Stimulated activated CD4-positive, alpha-beta T cell treated with anti-CD3 and anti-CD28 coated beads, Interleukin-4, amount 100 ng/mL, for 24 hours (primary cell): Measurements from ENCODE around the gene MPST.
A peak's percentile ranks its signal among the peaks of the same experiment; 100 is the strongest.

Source experiments
- DNase-seq: peaks from one replicate; pipeline ENCODE4 v3.0.0-alpha.2; 2020

Gene MPST

DNA sequence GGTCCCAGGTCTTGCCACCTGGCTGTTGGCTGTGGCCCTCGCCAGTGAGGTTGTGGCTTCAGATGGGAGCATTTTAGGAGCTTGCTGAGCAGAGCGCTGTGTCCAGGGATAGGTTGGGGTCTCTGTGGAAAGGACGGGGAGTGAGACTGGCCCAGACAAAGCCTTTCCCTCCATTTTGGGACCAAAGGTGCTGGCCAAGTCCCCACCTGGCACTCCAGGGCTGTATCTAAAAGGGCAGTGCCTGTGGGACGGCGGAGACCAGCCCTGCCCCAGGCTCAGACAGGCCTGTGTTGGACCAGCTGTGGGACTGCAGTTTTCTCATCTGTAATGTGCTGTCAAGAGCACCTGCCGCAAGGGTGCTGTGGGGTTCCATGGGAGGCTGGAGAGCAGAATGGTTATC is 27.0 kb downstream of the MPST start:
- DNase-seq: no peak

DNA sequence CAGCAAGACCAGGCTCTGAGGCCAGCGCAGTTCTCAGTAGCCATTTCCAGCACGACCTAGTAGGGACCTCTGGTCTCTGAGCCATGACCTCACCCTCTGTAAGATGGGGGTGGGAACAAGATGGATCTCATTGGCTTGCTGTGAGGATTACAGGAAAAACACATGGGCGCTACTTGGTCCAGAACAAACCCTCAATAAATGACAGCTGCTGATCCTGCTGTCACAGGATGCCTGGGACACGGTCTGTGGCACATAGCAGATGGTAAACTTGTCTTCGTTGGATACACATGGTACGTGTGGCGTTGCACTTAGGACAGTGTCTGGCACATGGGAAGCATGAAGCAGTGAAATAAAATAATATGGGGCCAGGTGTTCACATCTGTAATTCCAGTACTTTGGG is 27.5 kb downstream of the MPST start:
- no peak for DNase-seq

DNA sequence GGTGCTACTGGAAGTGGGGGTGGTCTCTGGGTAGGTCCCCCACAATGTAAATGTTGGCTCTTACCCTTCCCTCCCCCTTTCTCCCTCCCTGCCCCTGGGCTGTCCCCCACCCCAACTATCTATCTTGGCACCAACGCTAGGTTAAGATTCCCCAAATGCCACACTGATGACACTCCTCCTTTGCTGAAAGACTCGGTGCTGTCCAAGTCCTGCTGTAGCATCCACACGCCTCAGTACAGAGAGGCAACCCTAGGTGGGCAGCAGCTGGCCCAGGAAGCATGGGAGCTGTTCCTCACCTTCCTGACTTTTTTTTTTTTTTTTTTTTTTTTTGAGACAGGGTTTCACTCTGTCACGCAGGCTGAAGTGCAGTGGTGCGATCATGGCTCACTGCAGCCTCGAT is 28.6 kb downstream of the MPST start:
- no peak for DNase-seq

DNA sequence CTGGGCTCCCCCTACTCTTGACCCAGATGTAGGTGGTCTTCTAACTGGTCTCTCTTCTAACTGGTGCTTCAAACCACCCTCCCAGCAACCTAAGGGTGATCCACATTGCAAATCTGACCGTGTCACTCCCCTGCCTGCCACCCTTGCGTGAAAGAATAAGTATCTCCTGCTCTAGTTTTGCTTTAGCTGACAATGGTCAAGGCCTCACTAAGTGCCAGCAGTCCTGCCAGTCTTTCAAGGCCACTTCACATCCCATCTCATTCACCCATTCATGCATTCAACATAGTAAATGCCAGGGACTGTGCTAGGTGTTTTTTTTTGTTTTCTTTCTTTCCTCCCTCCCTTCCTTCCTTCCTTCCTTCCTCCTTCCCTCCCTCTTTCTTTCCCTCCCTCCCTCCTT is 29.7 kb downstream of the MPST start:
- DNase-seq: no peak

DNA sequence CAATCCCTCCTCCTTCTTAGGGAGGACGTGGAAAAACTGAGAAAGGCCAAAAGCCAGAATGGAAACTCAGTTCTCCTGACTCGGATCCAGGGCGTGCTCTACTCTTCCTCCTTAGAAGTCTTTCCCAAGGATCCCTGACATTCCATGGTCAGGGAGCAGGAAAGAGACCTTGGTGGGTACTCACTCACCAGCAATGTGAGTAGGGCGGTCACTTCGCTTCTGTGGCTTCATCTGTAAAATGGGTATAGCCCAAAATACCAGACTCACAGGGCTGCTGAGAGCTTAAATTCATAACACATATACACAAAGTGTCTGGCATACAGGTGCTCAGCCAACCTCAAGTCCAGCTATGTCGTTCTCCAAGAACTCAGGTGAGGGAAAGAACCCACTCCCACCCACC is 31.4 kb downstream of the MPST start:
- no peak for DNase-seq

DNA sequence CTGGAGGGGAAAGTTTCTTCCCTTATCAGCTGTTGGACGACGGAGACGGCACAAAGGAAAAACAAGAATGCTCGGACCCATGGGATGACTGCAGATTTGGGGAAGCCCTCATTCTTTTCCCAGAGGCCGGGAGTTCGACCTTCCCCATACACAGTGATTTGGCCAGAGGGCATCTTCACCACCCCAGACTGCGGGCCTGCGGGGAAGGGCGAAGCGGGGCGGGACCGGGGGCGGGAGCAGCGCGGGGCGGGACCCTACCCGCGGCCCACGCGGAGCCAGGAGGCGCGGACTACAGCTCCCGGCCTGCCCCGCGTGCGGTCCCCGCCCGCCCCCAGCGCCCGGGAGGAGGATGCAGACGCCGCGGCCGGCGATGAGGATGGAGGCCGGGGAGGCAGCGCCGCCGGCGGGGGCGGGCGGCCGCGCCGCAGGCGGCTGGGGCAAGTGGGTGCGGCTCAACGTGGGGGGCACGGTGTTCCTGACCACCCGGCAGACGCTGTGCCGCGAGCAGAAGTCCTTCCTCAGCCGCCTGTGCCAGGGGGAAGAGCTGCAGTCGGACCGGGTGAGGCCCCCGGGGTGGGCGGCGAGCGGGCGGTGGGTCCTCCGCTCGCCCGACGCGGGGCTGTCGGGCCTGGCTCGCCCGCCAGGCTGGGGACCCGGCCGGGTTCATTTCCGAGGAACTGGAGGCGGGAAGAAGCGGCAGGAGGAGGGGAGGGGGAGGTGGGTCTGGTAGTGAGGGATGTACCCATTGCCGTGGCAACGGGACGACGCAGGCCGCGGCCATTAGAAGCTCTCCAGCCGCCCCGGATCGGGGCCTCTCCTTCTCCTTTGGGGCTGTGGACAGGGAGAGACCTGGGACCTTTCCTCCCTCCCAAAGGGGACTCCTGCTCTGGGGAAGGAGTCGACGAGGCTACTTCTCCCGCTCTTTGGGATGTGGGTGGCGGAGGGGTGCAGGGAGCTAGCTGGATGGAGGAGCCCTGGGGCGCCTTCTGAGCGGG is 32.1 kb downstream of the MPST start, which contains the start of gene KCTD17:
KCTD17 (plus strand) TSS at position 352 of the 995 bp plus-strand sequence; CDS start at position 371, 19 bp downstream.
- peak; percentile 77 for DNase-seq

DNA sequence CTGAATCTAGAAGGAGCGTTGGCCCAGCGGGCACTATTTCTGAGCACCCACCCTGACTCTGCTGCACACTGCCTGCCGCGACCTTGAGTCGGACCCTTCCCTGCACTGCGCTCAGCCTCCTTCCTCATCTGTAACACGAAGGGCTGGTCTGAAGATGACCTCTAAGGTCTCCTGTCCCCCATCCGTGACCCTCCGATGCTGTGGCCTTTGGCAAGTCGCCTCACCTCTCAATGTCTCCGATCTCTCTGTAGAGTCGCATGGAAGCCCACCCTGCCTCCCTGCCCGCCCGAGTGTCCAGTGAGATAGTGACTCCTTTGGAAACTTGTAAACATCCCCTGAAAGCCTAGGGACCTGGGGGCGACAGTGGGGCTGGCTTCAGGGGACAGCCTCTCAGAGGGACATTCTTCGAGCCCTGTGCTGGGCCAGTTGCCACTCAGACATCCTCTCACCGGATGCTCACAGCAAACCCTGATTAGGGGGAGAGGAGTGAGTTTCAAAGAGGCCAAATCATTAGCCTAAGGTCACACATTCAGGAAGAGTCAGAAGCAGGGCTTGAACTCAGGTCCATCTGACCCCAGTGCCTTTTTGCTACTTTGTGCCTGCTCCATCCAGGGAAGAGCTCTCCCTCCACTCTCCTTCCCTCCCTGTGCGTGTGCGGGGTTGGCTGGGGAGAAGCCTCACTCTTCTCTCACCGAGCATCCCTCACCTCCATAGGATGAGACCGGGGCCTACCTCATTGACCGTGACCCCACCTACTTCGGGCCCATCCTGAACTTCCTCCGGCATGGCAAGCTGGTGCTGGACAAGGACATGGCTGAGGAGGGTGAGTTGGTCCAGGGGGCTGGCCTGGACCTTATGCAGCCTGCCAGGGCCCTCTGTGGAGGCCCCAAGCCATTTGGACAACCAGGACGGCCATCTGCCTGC is 33.1 kb downstream of the MPST start:
- DNase-seq: no peak

DNA sequence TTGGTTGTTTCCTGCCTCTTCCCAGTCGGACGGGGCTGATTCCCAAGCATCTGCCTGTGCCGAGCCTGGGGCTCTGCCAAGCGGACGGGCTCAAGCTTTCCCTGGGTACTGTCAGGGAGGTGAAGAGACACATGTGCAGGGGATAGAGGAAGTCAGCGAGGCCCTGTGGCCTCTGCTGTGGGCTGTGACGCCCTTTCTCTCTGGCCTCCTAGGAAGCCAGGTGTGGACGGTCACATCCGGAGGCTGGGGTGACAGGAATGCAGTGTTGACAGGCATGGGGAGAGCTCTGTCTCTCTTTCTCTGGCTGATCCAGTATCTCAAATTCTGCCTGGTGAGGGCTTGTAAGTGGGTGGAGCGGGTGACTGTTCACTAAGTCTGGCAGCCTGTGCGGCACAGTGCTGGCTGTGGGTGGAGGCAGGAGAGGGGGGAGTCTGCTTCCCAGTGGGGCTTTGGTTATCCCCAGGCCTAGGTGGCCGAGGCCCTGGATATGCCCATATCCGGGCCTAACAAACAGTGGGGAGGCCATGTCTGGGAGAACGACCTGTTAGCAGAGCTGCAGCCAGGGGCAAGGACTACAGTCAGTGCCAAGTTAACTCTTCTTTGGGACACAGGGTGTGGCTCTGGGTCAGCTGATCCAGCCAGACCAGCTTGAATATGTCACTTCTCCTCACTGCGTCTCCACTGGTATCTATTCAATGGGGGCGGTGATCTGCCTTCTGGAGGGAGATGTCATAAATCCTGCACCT is 33.9 kb downstream of the MPST start:
- no peak for DNase-seq

DNA sequence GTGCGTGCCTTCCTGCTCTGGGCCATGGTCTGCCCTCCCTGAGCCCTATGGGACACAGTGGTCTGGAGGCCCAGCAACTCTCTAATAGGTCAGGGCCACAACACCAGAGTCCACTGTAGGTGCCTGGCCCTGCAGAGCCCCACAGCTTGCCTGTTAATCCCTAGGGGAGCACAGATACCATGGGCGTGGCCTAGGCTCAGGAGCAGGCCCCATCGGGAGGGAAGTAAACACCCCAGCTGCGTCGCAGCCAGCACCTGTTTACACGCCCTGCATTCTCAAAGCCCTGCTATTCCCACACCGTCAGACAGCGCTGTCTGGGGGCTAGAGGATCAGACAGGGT is 34.5 kb downstream of the MPST start:
- DNase-seq: no peak

DNA sequence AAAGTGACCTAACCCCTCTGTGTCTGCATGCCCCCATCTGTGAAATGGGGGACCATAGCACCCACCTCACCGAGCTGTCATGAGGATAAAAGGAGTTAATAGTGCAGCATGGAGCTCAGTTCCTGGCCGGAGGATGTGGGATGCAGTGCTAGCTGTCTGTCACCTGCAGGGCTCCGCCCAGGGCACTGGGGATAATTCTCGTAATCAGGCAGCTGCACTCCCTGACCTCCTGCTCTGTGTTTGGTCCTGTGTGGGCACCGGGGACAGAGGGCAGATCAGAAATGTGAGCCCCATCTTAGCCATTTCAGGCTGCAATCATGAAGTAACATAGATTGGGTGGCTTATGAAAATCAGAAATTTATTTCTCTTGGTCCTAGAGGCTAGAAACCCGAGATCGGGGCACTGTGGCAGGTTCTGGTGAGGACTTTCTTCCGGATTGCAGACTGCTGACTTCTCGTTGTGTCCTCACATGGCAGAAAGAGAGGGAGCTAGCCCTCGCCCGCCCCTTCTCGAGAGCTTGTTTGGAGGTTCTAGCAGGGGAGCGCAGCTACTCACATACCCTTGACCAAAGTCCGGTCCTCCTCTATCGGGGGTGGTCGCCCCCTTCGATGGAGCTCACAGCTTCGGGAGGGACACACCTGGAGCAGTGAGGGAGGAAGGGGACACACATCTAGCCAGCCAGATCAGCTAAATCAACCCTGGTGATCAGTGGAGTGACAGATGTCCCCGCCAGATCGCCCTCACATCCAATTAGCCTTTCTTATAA is 35.2 kb downstream of the MPST start:
- DNase-seq: no peak

DNA sequence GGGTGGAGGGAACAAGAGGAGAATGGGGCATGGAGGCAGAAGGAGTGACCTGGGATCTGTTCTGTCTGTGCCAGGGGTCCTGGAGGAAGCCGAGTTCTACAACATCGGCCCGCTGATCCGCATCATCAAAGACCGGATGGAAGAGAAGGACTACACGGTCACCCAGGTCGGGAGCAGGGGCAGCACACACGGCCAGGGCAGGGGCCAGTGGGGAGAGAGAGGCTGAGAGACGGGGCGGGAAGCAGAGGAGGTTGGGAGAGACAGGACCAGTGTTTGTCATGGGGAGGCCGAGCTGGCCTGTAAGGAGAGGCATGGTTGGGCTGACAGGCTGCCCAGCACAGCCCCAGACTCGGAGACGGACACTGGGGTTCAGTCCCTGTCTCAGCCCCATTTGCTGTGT is 36.7 kb downstream of the MPST start:
- no peak for DNase-seq

DNA sequence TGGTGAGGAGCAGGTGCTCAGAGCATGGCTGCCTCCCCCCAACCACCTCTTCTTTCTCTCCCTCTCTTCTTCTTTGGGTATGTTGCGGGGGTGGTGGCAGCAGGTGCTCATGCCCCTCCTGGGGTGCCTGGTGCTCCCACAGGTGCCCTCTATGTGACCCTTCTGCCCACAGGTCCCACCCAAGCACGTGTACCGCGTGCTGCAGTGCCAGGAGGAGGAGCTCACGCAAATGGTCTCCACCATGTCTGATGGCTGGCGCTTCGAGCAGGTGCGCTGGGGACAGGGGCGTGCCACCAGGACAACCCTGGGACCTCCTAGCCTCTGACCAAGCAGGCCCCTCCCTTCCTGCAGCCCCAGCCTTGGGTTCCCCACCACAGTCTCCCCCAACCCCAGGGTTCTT is 37.7 kb downstream of the MPST start:
- DNase-seq: no peak

DNA sequence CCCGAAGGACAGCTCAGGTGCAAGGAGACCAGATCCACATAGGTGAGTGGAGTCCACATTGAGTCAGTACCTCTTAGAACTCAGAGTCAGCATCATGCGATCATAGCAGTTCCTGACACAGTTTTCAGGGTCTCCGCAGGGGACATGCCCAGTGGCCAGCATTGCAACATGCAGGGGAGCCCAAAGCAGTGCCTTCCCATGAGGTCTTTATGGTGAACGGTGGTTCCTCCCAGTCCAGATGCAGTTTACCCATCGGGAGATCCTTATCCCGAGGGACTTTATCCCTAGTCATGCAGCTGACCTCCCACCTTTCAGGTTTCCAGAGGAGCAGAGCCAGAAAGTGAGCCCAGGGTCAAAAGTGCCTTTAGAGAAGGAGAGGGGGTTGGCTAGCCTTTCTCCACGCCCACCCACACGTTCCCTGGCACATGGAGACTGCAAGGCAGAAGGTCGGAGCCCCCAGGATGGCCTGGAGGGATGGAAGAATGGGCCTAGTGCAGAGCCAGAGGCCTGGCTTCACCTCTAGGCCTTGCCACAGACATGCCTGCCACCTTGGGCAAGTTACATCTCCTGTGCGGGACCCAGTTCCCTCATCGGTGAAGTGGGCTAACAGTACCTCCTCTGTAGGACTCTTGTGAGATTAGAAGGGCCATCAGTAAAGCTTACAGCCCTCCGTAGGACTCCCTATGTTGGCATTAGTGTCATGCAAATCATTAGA is 38.4 kb downstream of the MPST start:
- DNase-seq: no peak

DNA sequence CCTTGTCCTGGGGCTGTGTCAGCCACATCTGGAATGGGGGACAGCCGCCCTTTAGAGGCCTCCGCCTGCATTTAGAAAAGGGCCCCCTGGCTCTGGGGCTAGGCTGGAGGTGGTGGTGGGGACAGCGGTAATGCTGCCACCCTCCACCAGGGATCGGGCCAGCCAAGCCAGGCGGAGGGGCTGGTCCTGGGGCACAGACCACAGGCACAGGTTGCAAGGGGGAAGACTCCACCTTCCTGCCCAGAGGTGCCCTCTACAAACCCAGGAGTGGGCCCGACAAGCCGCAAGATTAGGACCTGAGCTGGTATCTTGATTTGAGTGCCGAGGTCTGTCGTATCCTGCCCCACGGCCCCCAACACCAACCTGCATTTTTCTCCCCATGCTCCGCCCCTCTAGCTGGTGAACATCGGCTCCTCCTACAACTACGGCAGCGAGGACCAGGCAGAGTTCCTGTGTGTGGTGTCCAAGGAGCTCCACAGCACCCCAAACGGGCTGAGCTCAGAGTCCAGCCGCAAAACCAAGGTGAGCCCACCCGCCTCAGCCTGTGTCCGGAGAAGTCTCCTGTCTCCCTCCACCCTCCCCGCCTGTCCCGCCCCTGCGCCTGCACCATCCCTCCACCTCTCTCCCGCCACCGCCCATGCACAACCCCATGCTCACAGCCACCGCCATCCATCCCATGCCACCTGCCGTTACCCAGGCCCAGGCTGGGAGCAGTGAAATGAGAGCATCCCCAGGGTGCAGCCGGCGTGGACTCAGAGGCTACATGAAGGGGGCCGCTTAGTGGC is 39.6 kb downstream of the MPST start:
- no peak for DNase-seq

DNA sequence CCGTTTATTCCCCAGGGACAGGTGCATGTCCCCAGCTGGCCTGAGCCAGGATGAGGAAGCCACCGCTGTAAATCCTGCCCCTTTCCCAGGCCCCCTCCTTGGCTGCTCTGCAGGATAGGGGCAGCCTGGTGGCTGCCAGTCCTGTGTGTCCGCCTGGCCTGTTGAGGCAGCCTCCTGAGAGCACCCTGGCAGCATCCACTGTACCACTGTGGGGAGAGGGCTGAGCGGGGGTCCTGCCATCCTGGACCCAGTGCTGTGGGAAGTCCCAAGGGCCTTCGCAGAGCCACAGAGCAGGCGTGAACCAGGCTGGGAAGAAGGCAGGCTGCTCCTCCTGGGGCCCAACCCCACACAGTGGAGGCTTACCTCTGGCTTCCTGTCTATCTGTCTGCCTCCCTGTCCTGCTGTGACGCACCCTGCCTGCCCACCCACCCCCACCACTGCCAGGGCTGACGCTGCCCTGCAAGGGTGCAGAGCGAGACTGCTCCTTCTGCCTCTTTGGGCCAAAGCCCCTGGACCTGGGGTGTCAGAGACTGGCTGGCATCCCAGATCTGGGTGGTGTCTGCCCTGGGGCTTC is 40.4 kb downstream of the MPST start:
- no peak for DNase-seq

DNA sequence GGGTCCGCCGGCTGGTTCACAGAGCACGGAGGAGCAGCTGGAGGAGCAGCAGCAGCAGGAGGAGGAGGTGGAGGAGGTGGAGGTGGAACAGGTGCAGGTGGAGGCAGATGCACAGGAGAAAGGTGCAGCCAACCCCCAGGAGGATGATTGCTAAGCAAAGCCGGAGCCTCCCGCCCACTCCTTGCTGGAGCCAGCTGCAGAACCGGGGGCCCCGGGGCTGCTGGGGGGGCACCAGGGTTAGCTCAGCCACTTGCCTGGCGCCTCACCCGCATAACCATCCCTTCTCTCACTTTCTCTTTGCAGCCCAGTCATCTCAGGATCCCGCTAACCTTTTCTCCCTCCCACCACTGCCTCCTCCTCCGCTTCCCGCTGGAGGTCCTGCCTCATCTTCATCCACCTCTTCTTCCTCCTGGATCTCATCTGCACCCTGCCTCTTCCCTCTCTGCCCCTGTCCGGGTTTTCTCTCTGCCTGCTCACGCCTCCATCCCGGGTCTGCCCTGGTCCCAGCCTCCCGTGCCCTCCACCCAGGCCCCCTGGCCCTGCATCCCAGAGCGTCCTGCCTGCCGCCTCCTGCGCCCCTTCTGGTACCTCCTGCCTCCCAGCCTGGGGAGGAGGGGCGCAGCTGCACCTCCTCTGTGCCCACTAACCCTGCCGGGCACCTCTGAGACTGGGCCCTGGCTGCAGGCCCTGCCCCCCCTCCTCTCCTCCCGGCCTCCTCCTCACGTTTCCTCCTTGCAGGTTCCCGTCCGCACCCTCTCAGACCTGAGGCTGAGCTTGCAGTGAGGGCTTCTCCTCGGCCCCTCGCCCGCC is 41.5 kb downstream of the MPST start:
- peak; percentile 62 for DNase-seq

DNA sequence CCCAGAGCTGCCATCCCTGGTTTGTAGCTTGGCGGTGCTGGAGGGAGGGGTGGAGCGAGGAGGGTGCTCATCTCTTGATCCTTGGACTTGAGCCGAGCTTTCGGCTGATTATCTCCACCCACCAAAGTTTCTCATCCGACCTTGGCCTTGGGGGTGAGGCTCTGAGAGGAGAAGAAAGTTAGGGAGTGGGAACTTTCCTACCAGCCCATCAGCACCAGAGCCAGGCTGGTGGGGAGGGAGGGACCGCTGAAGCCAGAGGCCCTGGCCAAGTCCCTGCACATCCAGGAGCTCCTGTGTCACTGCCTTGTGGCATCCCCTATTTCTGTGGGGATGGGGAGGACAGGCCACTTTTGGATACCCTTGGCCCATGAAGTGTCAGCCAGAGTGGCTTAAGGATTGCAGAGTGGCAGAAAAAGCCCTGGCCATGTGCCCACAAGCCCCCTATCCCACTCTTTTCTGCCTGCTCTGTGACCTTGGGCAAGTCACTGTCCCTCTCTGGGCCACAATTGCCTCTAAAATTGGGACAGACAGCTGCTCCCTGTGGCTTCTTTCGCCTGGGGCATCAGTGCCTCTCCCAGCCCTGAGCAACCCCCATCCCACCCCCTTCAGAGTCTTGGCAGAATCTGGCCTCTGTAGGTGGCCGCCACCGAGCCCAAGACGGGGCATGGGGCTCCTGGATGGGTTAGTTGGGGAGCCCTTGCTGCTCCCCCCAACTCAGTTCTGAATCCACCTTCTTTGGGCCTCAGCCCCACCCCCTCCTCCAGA is 42.3 kb downstream of the MPST start:
- DNase-seq: no peak

DNA sequence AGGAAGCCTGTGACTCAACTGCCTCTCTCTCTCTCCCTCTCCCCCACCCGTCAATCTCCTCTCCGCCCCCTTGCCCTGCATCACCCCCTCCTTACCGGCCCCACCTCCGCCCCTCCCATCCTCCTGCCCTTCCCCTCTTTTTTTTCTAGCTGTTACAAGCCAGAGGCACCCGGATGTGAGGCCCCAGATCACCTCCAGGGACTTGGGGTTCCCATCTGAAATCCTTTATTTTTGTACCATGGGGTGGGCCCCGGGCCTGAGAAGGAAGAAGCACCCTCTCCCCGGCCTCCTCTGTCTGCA is 42.8 kb downstream of the MPST start:
- no peak for DNase-seq
